NCI-H2029 treated with DMSO at 0.1 percent for 48 hours (cell line): ENCODE measurements around the gene GUCY1A2.
"Not testable (repeated sequence)": the region's sequence is repeated elsewhere in the genome, so short reads cannot be mapped to it uniquely, and the experiment has no call there.

ENCODE experiments used
- DNase-seq: peaks from one replicate; lab custom pipeline; 2025; lab: John Stamatoyannopoulos, UW

GUCY1A2 gene

DNA sequence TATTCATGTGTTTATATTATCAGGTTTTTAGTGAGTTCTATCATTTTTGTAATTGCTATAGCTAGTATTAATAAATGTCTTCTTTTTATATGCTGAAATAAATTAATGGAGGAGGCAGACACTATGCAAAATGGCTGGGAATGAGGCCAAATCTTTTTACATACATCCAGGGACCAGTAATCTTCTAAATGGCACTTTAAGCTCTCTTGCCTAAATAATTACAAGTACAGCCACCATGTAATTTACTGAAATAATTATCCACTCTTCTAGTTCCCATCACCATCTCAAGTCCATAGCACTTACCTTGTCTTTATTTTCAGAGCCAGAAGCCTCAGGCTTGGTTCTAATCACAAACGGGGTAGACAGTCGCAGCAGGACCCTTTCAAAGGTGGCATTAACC is 79.1 kb downstream of the GUCY1A2 start:
- no peak for DNase-seq

DNA sequence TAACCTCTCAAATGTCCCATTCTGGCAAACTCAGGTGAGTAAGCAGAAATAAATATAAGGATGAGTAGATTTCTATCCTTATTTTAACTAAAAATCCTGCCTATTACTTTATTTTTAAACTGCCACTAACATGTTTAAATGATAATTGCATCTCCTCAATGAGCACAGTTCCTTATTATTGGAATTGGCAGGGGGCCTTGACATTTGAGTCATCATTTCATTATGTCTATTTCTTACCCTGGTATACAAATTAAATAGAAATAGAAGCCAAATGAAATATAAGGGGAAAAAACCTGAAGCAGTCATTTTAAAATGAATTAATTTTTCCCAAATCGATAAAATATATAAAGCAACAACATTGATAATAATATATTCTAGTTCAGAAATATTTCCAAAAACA is 81.2 kb downstream of the GUCY1A2 start:
- DNase-seq, result no peak

DNA sequence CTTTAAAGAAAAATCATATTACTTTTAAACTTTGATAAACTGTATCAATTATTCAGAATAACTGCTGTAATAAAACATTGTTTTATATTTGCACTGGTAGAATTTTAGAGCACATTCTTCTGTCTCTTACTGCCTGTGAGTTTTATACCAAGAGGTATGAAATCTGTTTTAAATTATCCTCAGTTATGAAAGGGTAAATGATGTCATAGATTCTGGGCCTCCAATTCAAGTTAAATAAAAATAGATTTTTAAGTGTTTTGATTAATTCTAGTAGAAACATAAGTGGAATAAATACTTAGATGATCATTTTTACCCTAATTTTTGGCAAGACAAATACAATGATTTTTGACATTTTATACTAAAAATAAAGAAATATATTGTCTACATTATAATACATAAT is 93.0 kb downstream of the GUCY1A2 start:
- no peak for DNase-seq

DNA sequence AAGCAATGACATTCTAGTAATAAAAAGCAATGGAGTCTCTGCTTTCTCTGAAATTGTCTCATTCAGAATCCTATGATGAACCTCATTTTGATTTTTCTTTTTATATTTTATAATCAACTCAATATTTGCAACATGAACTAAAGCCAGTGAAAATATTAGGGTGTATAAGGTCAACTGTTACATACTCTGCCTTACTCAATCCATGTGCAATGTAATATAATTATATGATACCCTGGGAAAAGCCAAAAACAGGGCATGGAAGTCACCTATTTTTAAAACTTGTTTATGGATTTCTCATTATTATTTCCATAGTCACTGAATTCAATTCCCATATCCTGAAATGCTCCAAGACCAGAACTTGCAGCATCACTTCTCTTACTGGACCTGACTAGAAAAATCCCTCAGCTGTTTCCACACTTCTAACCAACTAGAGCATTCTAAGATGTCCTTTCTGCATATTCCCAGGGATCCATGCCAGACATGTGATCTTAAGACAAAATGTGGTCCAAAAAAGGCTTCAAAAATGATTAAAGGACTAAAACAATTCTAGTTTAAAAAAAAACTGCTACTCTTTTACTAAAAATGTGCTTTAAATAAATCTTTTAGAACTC is 97.3 kb downstream of the GUCY1A2 start:
- no peak for DNase-seq

DNA sequence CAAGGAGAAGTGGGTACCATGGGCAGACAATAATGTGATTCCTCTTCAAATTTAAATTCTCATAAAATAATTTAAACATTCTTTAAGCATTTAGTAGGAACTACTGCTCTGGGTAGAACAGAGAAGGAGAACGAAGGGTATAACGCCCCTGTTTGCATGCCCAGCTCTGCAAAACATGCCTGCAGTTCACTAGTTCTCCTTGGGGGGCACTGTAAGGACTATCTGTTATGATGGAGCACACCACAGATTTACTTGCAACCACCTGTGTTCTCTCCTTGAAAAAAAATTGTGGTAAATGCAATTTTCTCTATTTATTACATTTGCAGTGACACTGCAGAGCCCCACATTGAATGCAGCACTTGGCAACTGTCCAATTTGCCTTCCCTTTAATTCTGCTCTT is 100.3 kb downstream of the GUCY1A2 start:
- DNase-seq, result no peak

DNA sequence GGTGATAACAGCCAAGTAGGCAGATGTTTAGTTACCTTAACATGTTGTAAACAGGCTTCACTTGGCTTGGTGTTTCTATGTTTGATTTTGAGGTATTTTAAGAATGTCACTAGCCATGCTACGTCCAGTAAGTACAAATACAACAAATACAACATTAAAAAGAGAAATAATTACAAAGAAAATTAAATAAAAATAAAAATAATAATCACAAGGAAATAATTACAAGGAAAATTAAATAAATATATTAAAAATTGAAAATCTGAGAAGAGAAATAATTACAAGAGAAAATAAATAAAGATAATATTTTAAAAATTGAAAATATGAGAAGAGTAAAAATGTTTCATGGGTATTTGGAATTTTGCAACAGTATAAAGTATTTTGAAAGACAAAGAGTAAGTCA is 103.9 kb downstream of the GUCY1A2 start:
- DNase-seq, result no peak

DNA sequence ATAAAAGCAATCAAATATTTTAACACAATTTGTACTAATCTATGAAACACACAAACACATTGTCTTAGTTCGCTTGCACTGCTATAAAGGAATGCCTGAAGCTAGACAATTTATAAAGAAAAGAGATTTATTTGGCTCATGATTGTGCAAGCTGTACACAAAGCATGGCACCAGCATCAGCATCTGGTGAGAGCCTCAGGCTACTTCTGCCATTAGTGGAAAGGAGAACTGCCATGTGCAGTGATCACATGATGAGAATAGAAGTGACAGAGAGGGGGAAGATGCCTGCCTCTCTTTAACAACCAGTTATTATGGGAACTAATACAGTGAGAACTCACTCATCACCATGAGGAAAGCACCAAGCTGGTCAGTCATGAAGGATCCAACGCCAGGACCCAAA is 105.1 kb downstream of the GUCY1A2 start:
- DNase-seq, result no peak

DNA sequence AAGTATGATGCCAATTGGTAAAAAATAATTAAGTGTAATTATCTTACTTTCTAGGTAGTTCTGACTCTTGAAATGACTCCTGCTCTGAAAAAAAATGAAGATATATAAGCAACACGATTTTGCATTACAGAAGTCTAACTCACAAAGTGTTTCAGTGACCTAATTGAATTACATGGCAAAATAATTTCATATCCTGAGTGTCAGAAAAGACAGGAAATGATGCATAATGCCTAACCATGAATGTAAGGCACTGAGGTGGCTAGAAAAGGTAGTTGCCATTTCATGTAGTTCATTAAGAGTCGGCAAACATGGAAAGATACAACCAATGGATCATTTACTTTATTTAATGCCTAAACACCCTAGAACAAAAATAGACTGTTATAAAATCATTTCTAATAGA is 113.5 kb downstream of the GUCY1A2 start:
- DNase-seq, result no peak

DNA sequence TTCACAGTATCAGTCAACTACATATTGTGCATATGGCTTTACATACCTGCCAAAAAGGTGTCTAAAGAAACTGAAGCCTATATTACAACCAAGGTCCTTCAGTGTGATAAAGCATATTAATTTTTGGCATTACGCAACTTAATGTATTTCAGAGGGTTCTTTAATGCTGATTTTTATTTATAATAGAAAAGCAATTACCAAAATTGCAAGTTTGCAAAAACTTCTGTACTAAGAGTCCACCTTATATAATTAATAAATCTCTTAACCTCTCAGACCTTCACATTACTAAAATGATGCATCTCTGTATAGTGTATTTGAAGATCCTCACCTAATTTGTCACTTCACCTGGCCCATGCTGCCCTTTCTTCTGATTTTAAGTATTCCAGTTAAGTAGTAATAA is 128.6 kb downstream of the GUCY1A2 start:
- DNase-seq, result no peak

DNA sequence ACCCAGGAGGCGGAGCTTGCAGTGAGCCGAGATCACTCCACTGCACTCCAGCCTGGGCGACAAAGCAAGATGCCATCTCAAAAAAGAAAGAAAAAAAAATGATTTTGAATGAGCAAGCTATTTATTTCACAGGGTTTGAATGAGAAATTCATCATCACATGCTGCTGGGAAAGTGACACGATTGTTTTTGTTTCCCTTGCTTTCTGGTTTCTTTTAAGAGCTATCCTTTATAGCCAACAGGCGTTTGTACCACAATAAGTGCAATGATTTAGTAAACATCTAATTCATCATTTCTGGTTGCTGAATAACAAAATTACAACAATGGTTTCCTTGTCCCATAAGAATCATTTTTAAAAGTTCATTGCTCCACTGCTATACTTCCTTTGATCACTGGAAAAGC is 129.9 kb downstream of the GUCY1A2 start:
- no peak for DNase-seq

DNA sequence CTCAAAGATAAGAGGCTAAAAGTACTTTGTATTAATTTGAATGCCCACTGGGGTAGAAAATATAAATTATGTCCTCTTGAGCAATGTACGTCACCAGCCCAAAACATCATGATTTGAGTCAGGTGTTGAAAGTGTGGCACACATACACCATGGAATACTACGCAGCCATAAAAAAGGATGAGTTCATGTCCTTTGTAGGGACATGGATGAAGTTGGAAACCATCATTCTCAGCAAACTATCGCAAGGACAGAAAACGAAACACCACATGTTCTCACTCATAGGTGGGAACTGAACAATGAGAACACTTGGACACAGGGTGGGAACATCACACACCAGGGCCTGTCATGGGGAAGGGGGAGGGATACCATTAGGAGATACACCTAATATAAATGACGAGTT is 134.6 kb downstream of the GUCY1A2 start:
- DNase-seq, result not testable (repeated sequence)

DNA sequence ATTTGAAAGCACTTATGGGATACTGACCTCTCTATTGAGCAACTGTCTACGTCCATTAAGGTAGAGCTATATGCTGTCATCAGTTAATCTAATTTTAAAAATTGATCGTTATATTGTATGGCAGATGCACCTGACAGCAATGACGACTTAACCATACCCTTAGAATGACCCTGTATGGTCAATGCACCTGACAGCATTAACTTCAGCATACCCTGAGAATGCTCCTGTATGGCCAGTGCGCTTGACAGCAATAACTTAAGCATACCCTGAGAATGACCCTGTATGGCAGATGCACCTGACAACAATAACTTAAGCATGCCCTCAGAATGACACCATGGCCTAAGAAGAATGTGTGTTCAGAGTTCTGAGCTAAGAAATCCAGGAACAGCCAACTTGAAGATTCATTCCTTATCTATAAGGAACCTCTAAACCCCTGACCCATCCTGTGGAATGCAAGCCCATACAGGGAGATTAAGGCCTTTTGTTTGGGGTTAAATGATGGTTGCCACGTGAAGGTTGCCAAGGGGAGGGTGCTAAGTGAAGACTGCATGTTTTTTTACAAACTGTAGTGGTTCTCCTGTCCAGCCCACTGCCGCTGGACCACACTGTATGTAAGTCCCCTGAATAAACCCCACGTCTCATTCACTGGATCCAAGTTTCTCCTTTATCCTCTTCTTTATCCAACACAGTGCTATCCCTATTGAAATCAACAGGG is 138.3 kb downstream of the GUCY1A2 start:
- no peak for DNase-seq

DNA sequence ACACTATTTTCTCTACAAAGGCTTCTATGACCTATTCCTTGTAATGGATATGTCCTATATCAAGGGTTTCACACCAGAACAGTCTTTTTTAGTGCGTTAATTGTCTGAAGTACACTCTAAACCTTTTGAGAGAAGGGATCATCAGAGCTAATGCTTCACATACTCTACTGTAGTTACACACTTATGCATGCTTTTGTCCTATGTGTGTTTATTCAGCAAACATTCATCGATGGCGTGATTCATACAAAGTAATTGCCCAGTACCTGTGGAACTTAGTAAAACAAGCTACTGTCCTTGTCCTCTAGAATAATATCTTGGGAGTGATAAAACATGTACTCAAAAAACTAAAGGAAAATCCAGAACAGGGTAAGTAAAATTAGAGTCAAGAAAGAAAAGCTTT is 139.2 kb downstream of the GUCY1A2 start:
- DNase-seq, result peak; percentile 79

DNA sequence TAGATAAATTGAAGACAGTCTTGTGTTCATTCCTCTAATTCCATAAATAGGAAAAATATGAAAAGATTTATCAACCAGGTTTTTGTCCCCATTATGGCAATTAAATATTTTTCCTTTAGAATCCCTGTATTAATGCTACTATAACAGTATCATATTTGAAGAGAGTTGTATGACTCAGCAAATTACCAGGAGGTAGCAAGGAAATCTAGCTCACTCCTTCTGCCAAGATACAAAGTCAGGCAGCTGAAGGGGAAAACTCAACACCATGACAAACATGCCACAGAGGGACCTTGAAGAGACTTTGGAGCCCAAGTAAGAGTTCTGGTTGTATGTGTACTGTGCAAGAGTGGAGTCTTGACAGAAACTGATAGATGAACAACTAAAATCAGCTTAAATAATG is 143.3 kb downstream of the GUCY1A2 start:
- DNase-seq, result no peak

DNA sequence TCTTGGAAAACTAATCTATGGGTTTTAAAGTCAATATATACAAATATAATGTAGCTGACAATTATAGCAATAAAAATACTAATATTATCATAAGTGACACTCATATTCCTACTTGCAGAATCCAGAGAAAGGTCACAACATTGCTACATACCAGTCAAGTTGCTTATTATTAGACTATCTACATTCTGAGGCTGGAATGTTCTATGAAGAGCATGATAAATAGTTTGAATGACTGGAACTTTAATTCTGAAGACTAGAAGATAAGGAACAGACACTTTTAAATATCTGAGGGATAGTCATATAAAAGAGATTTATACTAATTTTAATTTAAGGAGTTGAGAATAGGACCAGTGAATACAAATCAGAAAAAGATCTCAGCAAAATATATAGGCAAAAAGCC is 146.0 kb downstream of the GUCY1A2 start:
- no peak for DNase-seq

DNA sequence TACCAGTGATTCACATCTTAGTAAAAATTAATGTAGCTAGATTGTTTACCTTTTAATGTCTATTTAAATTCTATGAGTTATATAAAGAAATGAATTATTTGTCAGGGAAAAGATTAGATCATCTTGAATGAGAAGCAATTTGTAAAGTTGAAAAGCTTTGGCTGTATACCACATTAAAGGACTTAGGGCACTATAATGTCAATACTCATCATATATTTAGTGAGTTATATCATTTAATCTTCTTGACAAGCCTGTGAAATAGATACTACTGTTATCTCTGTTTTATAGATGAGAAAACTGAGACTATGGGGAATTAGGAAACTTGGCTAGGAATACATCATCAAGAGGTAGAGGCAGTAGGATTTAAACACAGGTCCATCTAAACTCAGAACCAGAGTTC is 160.1 kb downstream of the GUCY1A2 start:
- no peak for DNase-seq

DNA sequence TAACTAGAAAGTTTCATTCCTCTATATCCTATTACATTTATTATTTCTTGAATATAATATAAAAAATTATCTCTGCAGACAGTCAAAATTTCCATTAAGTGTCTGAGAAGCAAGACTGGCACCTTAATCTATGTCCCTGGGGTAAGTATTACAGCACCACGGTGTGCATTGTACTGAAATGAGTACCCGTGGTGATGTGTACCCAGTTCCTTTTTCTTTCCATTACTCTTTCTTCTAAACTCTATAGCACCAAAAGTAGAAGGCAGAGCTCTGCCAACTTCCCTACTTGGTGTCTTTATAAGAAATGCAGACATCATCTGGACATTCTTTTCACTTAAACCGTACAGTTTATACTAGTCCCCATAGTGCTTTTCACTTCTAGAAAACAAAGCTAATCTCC is 161.7 kb downstream of the GUCY1A2 start:
- DNase-seq, result no peak

DNA sequence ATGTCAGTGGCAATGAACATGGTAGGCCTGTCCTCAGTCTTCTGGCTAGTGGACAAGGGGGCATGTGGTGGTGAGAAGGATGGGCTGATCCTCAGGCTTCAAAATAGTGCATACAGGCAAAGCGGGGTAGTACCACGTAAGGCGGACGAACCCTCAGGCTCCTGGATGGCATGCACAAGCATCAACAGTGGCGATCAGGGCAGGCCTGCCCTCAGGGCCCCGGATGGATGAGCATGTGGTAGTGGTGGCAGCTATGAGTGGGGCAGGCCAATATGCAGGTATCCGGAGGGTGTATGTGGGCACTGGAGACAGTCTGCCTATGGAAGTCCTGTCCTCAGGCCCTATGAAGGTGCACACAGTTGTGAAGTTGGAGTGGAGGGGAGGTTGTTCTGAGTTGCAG is 163.8 kb downstream of the GUCY1A2 start:
- DNase-seq, result no peak

DNA sequence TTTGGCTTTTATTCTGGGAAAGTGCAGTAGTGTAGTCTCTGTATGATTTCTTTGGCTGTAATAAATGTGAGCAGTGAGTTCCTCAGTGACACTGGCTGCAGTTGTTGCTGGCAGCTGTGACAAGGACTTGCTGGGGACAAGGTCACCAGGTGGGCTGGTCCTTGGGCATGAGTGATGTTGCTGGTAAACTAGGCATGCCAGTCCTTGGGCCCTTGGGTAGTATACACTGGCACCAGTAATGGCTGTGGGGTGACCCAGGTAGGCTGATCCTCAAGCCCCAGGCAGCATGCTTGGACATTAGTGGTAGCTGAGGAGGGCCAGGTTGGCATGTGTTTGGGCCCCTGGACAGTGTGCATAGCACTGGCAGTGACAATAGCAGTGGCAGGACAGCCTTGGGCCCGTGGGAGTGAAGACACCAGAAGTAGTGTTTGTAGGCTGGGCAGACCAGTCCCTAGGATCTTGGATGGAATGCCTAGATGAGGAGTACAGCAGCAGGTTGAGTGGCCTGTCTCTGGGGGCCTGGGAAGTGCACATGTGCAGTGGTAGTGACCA is 164.3 kb downstream of the GUCY1A2 start:
- no peak for DNase-seq

DNA sequence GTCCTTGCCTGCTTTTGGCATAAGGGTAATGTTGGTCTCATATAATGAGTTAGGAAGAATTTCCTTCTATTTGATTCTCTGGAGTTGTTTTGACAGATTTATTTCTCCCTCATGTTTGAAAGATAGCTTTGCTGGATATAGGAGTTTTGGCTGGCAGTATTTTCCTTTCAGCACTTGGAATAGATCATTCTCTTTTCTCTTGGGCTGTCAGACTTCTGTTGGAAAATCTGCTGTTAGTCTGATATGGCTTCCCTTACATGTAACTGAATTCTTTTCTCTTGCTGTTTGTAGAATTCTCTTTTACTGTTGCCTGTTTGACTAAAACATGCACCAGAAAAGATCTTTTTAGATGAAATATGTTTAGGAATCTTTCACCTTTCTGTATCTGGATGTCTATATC is 165.5 kb downstream of the GUCY1A2 start:
- DNase-seq, result no peak

DNA sequence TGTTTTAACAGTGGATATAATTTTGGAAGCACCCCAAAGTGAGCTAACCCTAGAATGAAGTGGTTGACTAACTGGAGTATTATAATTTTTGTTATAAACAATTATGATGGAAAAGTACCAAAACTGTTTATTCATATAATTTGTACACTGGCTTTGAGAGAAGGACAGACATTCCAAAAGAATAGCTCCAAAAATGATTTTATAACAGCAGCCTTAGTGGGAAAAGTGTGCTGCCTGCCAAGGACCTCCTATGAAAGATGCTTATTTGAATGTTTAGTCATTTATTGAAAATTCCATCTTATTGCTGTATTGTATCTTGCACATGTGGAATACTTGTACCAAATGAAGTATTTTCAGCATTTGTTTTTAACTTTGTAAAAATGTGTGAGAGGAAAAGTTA is 169.8 kb downstream of the GUCY1A2 start:
- no peak for DNase-seq

DNA sequence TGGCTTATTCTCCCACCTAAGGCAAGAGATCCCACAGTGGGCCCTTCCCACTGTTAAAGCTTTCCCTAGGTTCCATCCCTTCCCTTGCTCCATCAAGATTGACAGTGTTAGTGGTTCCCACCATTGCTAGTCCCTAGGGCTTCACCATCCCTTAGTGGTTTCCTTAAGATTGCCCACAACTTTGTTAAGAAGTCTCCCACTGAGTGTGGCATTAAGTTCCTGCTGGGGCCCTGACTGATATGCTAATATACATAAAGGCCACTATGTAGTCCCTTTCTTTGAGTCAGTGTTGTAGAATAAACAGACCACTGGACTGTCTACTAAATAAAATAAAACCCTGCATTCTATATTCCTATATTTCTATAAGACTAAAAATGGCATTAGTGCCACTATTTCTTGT is 176.1 kb downstream of the GUCY1A2 start:
- DNase-seq, result no peak

DNA sequence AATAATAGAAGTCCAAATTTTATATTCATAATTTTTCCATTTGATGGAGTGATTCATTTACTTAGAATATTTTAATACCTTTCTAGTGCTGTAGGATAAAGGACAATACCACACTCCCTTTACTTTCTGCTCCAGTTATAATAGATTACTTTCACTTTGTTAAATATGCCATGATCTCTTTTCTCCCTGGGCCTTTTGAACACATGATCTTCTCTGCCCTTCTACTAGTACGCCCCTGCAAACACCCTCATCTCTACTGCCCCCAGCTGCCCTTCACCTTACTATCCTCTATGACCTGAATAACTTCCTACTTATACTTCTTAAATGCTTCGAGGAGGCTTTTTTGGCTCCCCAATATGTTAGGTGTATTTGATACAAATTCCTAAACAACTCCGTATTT is 177.3 kb downstream of the GUCY1A2 start:
- DNase-seq, result no peak

DNA sequence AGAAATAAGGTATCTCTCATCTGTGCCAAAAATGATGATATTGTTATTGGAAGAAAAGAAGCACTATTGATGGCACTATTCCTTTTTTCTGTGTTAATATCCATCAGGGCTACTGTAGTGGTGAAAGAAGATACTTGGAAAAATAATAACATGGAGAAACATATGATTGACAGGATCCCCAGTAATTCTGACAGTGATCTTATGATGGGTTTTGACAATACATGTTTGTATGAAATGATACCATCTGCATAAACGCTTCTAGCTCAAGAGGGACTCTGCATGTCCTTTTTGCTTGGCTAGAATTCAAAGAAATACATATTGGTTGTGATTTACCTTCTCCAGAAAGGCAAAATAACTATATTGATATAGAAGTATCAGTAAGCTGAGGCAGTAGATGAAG is 178.1 kb downstream of the GUCY1A2 start:
- no peak for DNase-seq
